Activated CD4-positive, alpha-beta T cell treated with anti-CD3 and anti-CD28 coated beads for 24 hours (primary cell): ENCODE data around the gene SH2D1A.
"Not testable (repeated sequence)": the region's sequence is repeated elsewhere in the genome, so short reads cannot be mapped to it uniquely, and the experiment has no call there.

Source experiments
- DNase-seq, 2 donors: peaks; one replicate each; pipeline ENCODE4 v3.0.0-alpha.2; 2020; ENCODE audit warnings: low read depth in 2 of 2

Gene SH2D1A

DNA sequence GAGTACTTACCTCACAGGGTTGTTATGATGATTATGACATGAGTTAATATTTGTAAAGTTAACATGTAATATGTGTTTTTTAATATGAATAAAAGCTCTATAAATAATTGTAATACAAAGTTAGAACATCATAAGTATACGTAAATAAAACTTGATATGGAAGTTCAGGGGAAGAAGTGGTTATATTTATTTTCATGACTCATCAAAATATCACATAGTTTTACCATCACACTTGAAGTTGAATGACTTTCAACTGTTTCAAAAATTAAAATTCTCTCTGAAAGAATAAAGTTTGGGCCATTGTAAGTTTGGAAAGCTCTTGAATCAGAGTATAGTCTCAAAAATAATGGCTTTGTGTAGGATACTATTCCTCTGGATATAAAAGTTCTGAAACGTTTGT is 8.3 kb downstream of the SH2D1A start:
- DNase-seq = no peak

DNA sequence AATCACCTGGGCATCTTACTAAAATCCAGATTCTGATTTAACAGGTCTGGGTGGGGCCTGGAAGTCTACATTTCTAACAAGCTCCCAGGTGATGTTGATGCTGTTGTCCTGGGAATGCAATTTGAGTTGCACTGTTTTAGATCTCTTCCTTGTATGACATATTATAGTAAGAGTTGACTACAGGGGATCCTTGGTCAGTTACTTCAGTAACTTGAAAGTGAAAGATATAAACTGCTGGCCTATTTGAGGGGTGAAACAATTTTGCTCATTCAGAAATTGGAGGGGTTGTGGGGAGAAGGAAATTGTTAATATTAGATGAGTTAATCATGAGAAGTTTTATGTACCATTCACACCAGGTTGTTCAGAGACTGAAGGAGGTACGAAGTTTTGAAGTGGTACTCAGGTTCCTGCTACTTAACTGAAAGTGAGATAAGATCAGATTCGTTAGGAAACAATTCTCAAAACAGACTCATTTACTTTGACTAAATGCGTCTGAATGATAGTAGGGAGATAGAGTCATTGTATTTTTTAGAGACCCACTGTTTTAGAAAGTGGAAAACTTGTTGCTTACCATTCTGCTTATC is 12.5 kb downstream of the SH2D1A start:
- no peak for DNase-seq

DNA sequence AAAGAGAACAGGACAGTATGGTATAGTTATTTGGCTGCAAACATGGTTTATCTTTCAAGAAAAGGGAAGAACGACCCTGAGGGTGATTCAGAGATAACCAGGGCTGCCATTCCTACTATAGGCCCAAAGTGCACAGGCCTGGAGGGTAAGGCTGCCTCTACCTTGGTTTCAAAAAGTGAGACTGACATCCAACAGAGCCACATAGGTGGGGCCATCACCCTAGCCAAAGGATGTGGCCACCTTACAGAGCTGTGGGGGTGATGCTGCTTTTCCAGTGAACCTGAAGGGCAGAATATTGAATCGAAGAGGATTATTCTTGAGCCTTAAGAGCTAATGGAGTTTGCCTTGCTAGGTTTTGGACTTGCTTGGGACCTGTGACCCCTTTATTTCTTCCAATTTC is 15.7 kb downstream of the SH2D1A start:
- no peak for DNase-seq

DNA sequence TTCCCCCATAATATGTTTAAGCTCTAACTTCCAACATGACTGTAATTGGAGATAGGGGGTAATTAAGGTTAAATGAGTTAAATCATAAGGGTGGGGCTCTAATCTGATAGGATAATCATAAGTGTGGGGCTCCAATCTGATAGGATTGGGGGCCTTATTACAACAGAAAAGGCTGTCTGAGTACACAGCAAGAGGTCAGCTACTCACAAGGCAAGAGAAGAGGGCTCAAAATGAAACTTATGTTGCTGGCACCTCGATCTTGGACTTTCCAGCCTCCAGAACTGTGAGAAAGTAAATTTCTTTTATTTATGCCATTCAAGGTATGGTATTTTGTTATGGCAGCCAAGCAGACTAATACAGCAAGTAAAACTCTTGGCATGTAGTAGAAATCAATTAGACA is 16.4 kb downstream of the SH2D1A start:
- no peak for DNase-seq

DNA sequence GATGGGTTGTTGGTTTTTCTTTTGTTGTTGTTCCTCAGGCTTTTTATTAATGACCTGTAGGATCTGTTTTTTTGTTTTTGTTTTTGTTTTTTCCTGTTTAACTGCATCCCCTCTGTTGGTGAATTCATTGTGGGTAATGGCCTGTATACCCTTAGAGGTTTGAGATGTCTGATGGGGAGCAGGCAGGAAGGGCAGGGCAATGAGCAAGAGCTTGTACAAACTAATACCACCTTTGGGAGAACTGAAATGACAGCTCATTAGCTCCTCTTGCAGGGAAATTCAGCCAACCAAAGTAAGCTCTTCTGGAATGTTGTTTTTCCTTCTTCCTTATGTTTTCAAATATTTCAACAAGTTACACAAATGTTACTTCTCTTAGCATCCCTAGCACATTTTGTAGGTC is 23.4 kb downstream of the SH2D1A start:
- DNase-seq = no peak

DNA sequence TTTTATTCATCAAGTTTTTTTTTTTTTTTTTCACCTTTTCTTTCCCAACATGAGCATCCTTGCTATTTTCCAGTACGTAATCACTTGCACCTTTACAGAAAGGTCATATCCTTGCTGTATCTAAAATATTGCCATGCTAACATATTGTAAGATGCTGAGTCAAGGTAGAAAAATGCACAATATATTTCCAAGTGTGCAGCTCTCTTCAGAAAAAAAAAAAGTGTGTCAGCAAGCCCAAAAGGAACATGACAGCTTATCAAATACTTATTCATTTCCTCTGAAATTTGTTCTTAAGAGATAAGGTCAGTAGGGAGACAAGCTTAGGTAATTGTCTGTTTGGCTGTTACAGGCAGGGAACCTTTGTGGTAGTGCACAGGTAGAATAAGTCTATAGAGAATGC is 27.0 kb downstream of the SH2D1A start:
- DNase-seq = no peak

DNA sequence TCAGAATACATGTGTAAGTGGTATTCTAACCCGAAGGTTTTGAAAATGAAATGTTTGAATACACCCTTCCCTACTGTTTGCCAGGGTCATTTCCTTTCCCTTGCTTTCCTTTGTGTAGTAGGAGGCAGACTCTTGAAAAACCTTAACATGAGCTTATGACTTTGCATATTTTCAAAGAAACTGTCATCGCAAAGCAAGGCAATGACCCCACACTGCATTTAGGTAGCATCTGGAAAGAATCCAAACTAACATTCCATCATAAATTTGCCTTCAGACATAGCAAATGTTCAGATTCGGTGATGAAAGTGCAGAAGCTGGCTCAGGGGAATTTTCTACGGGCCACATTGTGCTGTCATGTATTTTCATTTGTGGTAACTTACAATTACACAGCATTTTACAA is 32.3 kb downstream of the SH2D1A start:
- no peak for DNase-seq

DNA sequence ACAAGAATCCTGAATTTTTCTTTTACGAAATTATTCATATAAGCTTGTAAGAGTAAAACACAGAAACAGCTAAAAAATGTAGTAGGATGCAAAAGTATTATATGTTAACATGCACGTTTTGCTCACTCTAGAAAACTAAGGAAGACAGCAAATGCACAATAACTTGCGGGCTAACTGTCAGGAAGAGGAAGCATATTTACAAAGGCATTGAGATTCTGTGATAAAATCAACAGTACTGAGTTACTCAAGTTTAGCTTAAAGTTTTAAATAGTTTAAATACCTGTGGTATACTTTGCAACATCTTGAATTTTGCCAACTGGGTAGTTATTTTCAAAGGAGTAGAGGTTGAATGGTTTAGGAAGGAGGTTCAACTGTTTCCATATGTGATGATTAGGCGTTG is 37.0 kb downstream of the SH2D1A start:
- DNase-seq = no peak

DNA sequence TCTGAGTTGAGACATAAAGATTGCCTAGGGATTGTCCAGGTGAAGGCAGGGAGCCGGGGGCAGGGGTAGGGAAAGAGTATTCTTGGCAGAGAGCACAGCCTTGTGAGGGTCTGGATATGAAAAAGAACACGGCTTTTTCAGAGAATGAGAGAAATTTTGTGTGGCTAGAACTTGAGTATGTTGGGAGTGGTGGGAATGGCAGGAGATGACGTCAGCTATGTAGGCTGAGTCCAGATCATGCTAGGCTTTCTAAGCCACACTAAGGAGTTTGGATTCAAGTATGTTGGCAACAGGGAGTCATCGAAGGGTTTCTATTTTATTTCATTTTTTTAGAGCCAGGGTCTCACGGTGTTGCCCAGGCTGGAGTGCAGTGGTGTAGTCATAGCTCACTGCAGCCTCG is 40.0 kb downstream of the SH2D1A start:
- DNase-seq = no peak

DNA sequence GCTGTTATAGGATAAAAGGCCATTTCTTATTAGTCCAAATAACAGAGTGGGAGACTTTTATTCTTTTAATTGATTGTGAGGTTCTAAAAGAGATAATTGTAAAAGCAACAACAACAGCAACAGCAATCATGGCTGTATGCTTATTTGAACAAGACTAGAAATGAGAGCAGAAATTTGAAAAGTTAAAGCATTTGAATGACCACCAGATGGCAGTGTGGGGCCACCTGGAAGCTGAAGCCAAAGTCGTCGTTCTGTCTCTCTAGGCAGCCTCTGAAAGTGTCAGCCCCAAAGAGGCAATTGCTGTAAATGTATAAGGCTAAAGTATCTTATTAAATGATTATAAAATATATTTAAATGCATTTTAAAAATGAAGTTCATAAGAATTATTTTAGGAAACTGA is 42.2 kb downstream of the SH2D1A start:
- DNase-seq = peak; percentile 38 to 53

DNA sequence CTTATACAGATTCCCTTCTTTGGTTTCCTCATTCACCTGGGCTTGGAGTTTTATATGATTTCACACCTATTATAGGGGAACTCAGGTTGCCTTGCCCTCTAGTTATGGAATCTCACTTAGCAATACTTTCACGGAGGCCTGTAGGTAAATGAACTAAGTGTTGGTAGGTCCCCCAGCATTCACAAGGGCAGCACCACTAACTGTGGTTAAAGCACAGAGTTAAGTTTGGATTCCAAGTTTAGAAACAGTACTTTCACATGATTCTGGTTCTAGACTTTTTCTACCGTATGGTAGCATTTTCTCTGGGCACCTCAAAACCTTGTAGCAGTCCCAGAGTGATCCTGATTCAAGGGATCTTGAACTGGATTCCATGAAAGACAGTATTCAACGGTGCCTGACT is 46.4 kb downstream of the SH2D1A start:
- DNase-seq = no peak

DNA sequence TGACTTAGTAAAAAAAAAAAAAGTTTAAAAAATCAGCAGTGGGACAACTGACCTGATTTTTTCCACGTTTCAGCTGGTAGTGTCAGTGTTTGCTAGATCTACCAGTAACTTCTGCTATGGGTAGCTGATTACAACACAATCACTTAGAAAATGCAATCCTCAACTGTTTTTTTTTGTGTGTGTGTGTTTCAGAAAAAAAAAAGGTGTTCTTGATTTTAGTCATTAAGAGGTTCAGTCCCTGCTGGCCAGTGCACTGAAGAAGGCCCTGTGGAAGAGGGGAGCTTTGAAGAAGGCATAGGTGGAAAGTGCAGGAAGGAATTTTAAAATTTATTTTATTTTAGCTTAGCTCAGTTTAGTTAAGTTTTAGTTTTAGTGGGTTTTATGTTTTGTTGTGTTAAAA is 46.9 kb downstream of the SH2D1A start:
- no peak for DNase-seq

DNA sequence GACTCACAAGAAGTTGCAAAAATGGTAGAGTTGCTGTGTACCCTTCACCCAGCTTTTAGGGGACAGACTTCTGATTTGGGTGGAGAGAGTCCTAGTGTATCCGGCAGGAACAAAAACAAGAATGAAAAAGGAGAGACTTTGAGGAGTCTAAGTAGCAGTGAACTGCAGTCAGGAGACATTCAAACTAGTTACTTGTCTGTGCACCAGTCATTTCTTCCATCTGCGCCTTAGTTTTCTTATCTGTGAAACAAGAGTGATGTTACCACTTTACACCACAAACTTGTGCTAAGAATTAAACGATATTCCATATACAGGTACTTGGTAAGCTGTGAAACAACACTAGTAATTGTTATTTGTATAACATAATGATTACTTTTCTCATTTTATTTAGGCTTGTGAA is 47.3 kb downstream of the SH2D1A start:
- DNase-seq = no peak

DNA sequence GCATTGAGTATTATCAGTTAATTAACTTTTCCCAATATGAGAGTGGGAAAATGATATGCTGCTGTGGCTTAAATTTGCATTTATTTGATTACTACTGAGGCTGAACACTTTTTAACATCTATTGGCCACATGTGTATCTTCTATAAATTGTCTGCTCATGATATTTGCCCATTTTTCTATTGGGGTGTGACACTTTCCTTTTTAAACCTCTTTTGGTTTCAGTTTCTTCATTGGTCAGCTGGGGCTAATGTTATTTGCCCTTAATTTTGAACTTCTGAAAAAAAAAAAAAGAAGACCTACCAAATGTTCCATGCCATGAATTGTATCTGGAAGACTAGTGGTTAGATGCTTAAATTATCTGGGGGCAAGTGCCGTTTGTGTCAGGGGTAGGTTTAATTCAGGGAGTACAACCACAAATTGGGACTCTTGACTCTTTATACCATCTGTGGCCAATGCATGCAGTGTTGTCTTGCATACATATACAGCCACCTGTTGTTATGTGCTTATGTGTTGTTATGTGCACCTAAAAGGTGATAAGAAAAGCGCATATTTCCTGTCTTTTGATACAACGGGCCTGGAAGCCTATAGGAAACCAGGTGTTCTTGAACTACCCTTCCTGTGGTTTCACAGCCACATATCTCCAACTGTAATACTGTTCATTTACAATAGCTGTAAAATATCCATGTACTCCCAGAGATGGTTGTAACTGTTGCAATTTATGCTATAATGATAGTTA is 49.0 kb downstream of the SH2D1A start:
- no peak for DNase-seq

DNA sequence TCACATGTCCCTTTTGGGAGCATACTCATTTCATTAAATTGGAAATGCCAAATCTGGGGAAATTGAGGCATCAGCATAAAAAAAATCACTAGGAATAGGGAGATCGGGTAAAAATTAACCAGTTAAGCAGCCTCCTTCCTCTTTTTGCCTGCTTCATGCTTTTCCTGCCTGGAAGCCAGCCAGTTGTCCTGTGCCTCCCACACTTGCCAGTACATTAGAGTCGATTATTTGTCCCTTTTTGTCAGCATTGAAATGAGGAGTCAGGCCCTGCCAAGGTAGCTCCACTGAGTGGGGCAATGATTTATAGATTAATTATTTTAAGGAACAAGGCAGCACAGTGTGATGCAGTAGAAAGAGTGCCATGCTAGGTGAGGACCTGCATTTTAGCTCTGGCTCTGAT is 55.3 kb downstream of the SH2D1A start:
- no peak for DNase-seq

DNA sequence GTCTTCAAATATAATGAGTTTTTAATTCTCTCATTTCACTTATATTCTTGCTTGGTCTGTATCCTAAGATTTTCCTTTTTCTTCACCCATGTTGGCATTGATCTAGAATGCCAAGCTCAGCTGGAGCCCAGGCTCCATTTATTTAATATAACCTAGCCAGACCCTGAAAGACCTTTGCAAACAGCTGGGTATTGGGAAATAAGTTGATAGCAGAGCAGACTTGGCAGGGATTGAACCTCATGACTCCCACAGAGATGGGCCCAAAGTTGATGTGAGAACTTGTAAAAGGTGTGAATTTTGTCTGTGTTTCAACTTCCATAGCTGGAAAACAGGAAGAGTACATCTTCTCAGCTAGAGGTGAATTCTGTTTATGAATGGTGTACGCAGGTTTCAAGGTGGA is 59.5 kb downstream of the SH2D1A start:
- no peak for DNase-seq

DNA sequence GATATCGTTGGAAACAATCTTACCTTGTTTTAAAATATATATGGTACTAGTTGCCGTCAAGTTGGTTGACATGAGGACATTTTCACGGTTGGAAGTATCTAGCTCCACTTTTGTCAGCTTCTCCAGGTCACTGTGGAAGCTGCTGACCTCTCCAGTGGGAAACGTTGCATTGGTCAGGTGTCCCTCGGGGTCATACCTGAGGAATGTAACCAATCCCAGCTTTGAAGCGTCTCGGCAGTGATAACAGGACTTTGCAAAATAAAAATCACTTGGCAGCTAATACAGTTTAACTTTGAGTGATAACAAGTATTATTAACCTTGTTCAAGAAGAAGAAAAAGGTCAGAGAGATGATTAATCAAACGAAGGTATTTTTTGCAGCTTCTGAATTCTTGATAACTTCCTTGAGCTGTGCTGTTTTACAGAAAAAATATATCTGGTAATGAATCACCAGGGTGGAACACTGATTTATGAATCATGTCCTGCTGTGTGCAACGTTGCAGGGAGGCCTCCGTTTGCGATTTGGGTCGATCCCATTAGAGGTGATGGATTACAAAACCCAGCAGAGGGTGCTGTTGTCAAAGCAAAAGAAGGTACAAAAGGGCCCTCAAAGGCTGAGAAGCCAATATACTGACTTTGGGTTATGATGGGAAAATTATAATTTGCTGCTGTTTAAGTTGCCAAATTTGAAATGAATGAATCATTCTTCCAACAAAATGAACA is 60.1 kb downstream of the SH2D1A start:
- peak; percentile 34 to 49 for DNase-seq

DNA sequence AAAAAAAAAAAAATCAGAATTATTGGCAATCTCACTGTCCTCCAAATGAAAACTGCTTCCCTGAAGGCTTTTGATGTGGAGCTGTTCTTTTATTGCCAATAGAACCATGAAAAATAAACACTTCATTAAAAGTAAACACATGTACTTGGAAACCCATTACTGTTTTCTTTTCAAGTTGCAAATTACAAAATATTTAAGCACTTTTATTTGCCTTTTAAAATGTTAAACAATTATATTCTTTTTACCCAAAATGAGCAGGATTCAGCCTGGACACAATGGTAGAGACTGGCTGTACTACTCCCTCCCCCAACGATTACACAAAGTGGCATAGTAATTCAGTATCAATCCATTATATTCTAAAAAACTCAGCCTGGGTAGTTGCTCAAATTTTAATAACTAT is 60.9 kb downstream of the SH2D1A start:
- DNase-seq = no peak

DNA sequence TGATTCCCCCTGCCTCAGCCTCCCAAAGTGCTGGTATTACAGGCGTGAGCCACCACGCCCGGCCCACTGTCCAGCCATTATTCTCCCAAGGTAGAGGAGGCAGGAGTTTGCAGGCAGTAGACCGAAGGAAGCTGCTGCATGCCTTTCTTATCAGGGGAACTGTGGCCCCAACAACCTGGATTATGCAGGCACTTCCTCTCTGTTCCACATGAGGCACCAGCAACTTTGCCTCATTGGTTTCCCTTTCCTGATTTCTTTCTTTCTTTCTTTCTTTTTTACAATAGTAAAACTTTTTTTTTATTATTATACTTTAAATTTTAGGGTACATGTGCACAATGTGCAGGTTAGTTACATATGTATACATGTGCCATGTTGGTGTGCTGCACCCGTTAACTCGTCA is 62.0 kb downstream of the SH2D1A start:
- DNase-seq = not testable (repeated sequence)

DNA sequence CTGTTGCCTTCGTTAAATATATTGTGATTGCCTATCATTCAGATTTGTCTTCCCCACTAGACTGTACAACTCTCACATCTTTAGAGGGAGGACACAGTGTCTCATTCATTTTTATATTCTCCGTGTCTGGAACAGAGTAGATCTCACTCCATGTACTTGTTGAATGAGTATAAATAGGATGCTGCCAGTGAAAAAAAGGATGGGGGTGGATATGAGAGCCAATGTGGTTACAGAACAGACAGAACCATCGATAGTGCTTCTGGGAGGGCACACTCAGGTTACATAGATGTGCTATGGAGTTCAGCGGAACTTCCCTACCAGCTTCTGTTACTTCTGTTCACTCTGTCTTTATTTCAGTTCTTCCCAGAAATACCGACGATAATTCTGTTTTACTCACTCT is 66.9 kb downstream of the SH2D1A start:
- no peak for DNase-seq

DNA sequence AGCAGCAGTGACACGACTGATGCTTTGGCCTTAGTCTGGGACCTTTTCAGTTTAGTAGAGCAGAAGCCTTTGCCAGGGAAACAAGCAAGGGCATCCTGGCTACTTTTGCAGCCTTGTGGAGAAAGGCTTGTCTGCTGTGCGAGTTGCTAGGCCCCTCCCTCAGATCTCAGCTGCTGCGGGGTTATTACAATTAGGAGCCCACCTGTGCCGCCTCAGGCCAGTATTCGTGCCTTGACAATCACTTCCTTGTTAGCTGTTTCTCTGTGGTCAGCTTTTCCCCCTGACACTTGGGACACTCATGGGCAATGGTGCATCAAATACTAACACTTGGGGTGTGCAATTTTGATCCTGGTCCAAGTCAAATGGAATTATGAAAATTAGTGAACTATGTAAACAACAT is 67.9 kb downstream of the SH2D1A start:
- no peak for DNase-seq

DNA sequence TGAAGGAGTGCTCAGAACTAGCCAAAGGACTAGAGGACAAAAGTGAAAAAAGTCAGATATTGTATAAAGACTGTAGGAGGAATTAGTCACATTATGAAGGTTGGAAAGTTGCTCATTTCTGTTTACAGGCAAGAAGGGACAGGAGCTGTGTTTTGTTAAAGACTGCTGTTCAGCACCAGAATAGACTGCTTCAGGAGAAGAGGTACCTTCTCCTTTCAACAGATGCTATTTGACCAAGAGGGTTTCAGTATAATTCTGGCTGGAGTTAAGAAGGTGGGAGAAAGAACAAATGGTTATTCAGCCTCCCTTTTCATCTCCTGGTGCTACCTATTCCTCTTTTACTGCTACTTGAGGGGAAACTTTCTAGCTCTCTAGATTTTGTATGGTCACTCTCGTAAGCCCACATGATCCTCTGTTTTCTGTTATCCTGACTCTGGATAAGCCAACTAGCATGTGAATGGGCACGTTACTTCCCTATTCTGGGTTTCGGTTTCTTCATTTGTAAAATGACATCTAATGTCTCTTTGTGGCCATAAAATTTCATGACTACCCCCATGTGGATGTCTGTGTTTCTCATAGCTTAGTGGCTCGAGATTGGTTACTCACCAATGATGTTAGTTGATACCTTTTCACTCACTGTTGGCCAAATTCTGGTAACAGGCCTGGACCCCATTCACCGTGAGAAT is 68.9 kb downstream of the SH2D1A start:
- no peak for DNase-seq
